Activated gamma-delta T cell treated with Interleukin-2 at 50 U/mL for 16 hours (primary cell): Measurements from ENCODE around the gene OR6V1.
"Not testable (repeated sequence)": the region's sequence is repeated elsewhere in the genome, so short reads cannot be mapped to it uniquely, and the experiment has no call there.

Source experiments
- DNase-seq: peaks from one replicate; pipeline ENCODE4 v3.0.0-alpha.2; 2020

The OR6V1 gene

DNA sequence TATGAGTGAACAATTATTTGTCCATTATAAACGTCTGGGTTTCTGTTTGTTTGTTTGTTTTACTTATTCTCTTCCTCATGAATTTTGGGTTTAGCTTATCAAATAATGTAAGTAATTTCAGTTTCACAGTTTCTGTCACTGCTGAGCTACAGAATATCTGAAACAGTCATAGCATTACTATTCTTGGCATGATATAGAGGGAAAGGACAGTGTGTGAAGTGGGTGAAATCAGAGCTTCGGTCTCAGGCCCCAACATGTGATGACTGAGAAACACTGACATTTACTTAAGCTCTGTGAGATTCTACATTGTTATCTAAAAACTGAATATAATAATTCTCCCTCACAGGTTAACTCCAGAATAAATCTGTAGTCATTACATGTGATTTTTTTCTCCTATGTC lies 8.8 kb upstream of the OR6V1 start:
- DNase-seq: no peak

- DNase-seq: no peak
These were observed 5.7 kb upstream of the OR6V1 start for GRCh38 chr7:143046426-143046851.

DNA sequence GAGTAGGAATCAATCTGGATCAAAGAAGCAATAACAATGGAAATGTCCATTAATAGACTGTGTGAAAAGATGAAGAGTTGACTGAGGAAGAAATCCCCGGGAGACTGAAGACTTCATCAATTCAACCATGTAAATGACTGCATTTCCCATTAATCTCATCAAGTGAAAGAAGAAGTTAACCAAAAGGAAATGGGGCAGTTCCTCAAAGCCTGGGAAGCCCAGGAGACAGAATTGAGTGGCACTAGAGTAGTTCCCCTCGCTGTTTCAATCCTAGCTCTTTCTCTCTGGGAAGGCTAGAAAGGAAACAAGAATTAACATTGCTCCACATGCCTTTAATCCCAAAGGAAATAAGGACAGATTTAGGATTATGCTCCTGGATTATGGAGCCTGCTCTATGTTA lies 4.8 kb upstream of the OR6V1 start:
- no peak for DNase-seq

DNA sequence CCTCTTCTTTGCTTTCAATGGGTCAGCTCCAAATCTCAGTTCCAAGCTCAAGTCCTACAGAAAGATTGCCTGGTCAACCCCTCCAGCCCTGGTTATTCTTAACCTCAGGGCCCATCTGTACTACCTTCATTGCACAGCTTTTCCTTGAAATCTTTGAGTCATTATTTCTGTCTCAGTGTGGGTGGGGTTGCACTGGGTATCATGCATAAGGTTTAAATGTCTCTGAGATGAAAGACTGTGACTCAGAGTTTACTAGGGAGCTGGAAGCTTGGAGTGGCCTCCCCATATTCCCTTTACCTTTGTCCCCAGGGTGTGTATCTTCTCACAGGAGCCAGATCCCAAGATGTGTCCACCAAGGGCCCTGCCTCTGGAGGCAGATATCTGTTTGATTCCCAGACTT lies 3.3 kb upstream of the OR6V1 start:
- no peak for DNase-seq

DNA sequence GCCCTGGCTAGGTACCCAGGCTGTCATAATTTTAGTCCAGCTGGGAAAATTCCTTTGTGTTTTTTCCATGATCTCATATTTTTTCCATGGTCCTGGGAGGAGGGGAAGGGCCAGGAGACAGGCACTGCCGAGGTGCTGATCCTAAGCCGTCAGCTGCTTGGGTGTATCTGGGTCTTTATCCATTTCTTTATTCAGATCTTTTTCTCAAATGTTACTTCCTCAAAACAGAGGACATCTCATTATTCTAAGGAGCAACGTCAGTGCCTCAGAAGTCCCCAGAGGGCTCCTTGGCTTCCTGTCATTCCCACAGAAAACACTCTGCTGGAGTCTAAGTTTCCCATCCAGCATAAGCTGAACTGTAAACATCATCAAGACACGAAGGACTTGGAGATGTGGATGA lies 2.8 kb upstream of the OR6V1 start:
- DNase-seq: no peak

DNA sequence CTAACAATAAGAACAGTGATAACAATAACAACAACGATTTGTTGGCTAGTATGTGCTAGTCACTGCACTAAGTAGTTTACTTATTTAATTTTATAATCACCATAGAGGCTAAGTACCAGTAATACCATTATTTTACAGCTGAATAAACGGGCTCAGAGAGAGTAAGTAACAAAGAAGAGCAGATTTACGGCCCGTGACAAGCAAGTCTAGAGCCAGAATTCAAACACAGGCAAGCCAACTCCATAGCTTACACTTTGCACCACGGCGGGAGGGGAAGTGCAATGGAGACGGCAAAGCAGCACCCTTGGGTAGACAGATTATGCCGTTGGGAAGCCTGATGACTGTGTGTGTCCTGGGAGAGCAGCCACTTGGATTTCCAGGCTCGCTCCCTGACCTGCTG lies 1.2 kb upstream of the OR6V1 start:
- no peak for DNase-seq

DNA sequence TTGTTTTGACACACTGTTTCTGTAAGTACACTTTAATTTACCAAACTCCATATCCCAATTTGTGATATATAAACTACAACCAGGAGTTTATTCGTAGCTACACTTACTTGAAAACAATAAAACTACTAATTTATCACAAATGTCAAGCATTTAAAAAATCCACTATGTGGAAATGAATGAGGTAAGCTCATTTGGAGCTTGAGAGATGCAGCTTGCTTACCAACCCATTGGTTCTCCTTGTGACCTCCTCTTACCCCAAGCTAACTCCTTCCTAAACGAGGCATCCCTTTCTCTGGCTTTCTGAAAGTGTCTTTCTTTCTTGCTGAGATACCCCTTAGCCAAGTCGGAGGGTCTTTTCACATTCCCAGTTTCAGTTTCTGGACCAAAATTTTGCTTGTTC lies 2.5 kb downstream of the OR6V1 start:
- no peak for DNase-seq

GRCh38 chr7:143055754-143056153 lies 3.6 kb downstream of the OR6V1 start:
- DNase-seq: no peak

DNA sequence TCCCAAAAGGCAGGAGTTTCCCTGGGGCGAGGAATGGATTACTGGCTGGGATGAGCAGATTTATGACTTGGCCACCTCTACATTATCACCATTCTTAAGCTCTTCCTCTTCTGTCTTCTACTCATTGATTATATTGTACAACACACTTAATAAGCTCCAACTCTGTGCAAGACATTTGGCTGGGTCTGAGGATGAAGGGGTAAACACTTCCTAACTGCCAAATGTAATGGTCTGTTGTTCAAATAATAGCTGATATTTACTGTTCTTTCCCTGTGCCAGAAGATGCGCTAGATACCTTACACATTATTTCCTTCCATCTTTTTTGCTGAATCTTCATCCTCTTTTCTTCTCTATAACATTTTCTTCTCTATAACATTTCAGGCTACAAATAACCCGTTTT lies 11.6 kb downstream of the OR6V1 start:
- DNase-seq: no peak

- no peak for DNase-seq
These were observed 16.3 kb downstream of the OR6V1 start for GRCh38 chr7:143068446-143068845.

DNA sequence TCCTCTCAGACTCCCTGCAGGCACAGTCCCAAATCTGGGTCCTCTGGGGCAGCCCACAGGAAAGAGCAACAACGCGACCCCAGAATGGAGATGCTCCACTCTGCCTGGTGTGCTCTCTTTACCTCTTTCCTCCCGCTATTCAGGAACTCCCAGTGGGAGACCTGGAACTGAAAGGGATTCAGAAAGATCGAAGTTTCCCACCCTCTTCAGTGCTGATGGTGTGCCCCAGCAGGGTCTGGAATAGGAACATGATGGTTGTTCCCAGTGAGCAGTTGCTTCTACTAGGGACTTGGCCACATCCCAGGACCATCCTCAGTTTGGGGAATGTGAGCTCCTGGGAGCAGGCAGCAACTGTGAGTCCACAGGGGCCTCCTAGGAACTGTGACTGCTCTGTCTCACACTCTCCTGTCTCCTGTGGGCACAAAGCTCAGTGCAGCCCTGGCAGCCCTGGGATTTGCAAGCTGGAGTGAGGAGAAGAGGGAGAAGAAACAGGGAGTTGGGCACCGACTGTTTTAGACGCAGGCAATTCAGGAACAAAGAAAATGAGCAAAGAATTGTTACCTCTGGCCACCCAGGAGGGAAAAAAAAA lies 17.9 kb downstream of the OR6V1 start:
- no peak for DNase-seq

DNA sequence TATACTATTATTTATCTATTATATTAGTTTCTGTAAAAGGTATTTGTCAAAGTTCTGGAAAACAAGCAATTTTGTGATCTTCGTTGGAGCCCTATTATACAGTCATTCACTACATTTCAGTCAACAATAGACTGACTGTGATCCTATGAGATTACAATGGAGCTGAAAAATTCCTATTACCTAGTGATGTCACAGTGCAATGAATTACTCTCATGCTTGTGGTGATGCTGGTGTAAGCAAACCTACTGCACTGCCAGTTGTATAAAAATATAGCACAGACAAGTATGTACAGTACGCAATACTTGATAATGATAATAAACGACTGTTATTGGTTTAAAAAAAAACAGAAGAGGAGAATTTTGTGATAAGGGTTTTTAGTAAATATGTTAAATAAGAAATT lies 21.4 kb downstream of the OR6V1 start:
- DNase-seq: no peak

DNA sequence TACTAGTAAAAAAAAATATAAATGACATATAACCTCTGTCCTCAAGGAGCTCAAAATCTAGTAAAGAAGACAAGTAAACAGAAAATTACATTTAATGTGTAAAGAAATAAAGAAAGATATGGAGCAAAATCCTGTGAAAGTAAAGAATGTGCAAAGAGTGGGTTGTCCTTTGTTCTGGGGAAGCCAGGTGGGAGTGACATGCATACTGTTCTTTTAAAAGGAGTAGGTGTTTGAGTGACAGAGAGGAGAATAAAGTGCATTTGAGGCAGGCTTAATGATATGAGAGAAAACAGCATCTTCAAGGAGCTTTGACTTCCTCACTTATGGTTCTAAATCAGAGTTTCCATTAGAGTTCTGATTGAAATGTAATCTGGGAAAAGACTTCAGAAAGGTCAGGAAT lies 22.0 kb downstream of the OR6V1 start:
- DNase-seq: no peak

GRCh38 chr7:143085109-143085508 lies 33.0 kb downstream of the OR6V1 start:
- DNase-seq: no peak

GRCh38 chr7:143085610-143086009 lies 33.5 kb downstream of the OR6V1 start:
- not testable (repeated sequence) for DNase-seq

DNA sequence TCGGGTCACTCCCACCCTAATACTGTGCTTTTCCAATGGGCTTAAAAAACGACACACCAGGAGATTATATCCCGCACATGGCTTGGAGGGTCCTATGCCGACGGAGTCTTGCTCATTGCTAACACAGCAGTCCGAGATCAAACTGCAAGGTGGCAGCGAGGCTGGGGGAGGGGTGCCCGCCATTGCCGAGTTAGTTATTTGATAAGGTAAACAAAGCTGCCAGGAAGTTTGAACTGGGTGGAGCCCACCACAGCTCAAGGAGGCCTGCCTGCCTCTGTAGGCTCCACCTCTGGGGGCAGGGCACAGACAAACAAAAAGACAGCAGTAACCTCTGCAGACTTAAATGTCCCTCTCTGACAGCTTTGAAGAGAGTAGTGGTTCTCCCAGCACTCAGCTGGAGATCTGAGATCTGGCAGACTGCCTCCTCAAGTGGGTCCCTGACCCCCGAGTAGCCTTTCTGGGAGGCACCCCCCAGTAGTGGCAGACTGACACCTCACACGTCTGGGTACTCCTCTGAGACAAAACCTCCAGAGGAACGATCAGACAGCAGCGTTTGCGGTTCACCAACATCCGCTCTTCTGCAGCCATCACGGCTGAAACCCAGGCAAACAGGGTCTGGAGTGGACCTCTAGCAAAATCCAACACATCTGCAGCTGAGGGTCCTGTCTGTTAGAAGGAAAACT lies 36.5 kb downstream of the OR6V1 start:
- not testable (repeated sequence) for DNase-seq

DNA sequence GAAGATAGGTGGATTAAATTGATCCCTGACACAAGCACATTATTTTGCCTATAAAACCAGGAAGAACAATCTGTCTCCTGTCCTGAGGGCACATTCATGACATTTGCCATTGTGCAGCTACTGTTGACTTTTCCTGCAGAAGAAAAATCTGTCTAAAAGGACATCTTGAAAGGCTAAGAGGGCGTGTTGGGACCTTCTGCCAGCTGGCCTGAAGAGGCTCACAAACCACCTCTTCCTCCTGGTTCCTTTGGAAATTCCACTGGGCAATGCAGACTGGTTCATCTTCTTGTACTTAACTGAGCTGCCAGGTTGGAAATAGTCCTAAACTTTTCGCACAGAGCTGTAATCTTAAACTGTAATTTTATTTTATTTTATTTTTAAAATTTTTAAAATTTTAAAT lies 44.0 kb downstream of the OR6V1 start:
- no peak for DNase-seq

- DNase-seq: not testable (repeated sequence)
These were observed 47.4 kb downstream of the OR6V1 start for GRCh38 chr7:143099579-143099978.
